Stromal cell of bone marrow (primary cell): Measurements from ENCODE around the gene RAD54L.
"Not testable (repeated sequence)": the region's sequence is repeated elsewhere in the genome, so short reads cannot be mapped to it uniquely, and the experiment has no call there.

ENCODE experiments used
- DNase-seq: peaks from one replicate; pipeline ENCODE4 v3.0.0-alpha.2; 2012; ENCODE audit warnings: low read depth

Gene RAD54L

GRCh38 chr1:46241733-46242132 is 5.8 kb upstream of the RAD54L start:
- DNase-seq, result not testable (repeated sequence)

GRCh38 chr1:46242918-46243317 is 4.6 kb upstream of the RAD54L start:
- no peak for DNase-seq

- DNase-seq, result not testable (repeated sequence)
These were observed 3.7 kb upstream of the RAD54L start for GRCh38 chr1:46243831-46244230.

GRCh38 chr1:46244656-46245371 is 2.7 kb upstream of the RAD54L start:
- DNase-seq, result peak; percentile 18

- not testable (repeated sequence) for DNase-seq
These were observed 1.4 kb upstream of the RAD54L start for GRCh38 chr1:46246136-46246535.

GRCh38 chr1:46246548-46247435 is 771 bp upstream of the RAD54L start:
- DNase-seq, result peak; percentile 13

GRCh38 chr1:46248122-46248920 is 758 bp downstream of the RAD54L start:
- DNase-seq, result no peak

- no peak for DNase-seq
These were observed 7.1 kb downstream of the RAD54L start for GRCh38 chr1:46254668-46255067.

GRCh38 chr1:46256523-46256922 is 9.0 kb downstream of the RAD54L start:
- DNase-seq, result no peak

- no peak for DNase-seq
These were observed 14.9 kb downstream of the RAD54L start for GRCh38 chr1:46262508-46262907.

GRCh38 chr1:46263146-46263545 is 15.6 kb downstream of the RAD54L start:
- no peak for DNase-seq

GRCh38 chr1:46268578-46268977 is 21.0 kb downstream of the RAD54L start:
- DNase-seq, result no peak

- no peak for DNase-seq
These were observed 26.9 kb downstream of the RAD54L start for GRCh38 chr1:46274225-46275029.

- no peak for DNase-seq
These were observed 27.4 kb downstream of the RAD54L start for GRCh38 chr1:46275030-46275337.

- no peak for DNase-seq
These were observed 30.3 kb downstream of the RAD54L start for GRCh38 chr1:46277658-46278373.

GRCh38 chr1:46278807-46279206 is 31.2 kb downstream of the RAD54L start:
- DNase-seq, result no peak

GRCh38 chr1:46280092-46280491 is 32.5 kb downstream of the RAD54L start:
- no peak for DNase-seq

GRCh38 chr1:46281021-46281420 is 33.5 kb downstream of the RAD54L start:
- DNase-seq, result no peak

GRCh38 chr1:46284058-46284457 is 36.5 kb downstream of the RAD54L start:
- no peak for DNase-seq

GRCh38 chr1:46284597-46285564 is 37.3 kb downstream of the RAD54L start:
- no peak for DNase-seq
